ENCODE data around the gene TRRAP.

TRRAP gene

GRCh38 chr7:99004781-99005500, 126.6 kb downstream of the TRRAP start:
- TF ChIP-seq, protein P1, sequence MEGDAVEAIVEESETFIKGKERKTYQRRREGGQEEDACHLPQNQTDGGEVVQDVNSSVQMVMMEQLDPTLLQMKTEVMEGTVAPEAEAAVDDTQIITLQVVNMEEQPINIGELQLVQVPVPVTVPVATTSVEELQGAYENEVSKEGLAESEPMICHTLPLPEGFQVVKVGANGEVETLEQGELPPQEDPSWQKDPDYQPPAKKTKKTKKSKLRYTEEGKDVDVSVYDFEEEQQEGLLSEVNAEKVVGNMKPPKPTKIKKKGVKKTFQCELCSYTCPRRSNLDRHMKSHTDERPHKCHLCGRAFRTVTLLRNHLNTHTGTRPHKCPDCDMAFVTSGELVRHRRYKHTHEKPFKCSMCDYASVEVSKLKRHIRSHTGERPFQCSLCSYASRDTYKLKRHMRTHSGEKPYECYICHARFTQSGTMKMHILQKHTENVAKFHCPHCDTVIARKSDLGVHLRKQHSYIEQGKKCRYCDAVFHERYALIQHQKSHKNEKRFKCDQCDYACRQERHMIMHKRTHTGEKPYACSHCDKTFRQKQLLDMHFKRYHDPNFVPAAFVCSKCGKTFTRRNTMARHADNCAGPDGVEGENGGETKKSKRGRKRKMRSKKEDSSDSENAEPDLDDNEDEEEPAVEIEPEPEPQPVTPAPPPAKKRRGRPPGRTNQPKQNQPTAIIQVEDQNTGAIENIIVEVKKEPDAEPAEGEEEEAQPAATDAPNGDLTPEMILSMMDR (IDR thresholded peaks at IDR 0.05) = no peak
- Histone ChIP-seq H3K36me3 (peaks cover 99% of the 10 kb centered on the region), H3K27ac (no peak overlapping the region)

DNA sequence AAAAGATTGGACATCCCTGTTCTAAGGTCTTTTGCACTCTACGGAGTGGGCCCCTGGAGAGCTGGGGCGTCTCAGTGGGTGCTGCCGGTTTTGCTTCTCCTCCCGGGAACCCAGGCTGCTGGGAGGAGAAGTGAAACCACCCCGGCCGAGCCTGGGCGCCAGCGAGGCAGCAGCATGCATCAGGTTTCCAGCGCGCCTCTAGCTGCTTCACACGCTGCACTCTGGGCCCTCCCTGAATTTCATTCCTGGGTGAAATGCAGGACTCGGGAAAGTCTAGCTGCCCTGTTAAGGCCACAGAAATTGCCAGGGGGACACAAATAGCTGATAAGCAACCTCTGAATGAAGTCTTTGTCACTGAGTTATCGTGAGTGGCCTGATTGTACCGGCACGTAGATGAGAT, 127.4 kb downstream of the TRRAP start:
- Histone ChIP-seq H3K4me3 (ENCODE audit: low read depth in 1 of 2, low read length in 1 of 2) (no peak overlapping the region), H3K4me1 (ENCODE audit: control insufficient read depth in 1 of 2, insufficient read depth in 1 of 2, low read depth in 1 of 2, low read length in 1 of 2) (no peaks in the 10 kb centered on the region), H3K9me3 (no peaks in the 10 kb centered on the region), H3K27ac (no peak overlapping the region), H3K36me3 (peaks cover 99% of the 10 kb centered on the region), H3K27me3 (no peaks in the 10 kb centered on the region)
- TF ChIP-seq, protein P1 (IDR thresholded peaks at IDR 0.05) = no peak

More at GRCh38 chr7:99004781-99005500, 126.6 kb downstream of the TRRAP start:
- Histone ChIP-seq H3K4me1 (ENCODE audit: control insufficient read depth in 1 of 2, insufficient read depth in 1 of 2, low read depth in 1 of 2, low read length in 1 of 2) (no peaks in the 10 kb centered on the region), H3K9me3 (no peaks in the 10 kb centered on the region), H3K4me3 (ENCODE audit: low read depth in 1 of 2, low read length in 1 of 2) (no peak overlapping the region), H3K27me3 (no peaks in the 10 kb centered on the region)

DNA sequence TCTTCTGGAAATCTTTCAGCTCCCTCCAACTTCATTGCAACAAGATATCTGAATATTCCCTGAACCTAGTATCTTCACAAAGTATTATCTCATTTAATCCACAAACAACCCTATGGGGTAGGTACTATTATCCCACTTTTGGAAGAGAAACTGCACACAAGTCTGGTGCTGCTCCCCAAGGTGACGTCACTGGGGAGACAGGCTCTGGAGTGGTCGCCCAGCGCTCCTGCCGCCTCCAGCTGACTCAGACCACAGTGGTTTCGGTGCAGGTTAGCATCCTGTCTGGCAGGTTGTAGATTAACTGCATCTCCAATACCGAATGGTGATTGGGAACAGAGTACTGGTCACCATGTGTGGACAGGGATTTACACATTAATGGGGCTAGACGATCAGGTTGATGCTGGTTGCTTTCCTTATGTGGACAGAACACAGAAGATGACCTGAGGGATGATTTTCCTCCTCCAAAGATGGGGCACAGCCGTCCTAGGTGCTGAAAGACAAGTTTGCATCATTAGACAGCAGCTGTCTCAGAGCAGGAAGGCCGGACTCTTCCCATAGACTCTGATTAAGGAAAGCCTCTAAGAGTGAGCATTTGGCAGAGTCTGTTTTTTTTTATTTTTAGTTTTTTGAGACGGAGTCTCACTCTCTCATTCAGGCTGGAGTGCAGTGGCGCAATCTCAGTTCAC, 128.6 kb downstream of the TRRAP start:
- H3K4me1 ChIP-seq (ENCODE audit: control insufficient read depth in 1 of 2, insufficient read depth in 1 of 2, low read depth in 1 of 2, low read length in 1 of 2) = no peaks in the 10 kb centered on the region
- no peaks in the 10 kb centered on the region for H3K9me3 ChIP-seq
- TF ChIP-seq, protein P1 (IDR thresholded peaks at IDR 0.05) = no peak
- no peak overlapping the region for H3K27ac ChIP-seq
- no peaks in the 10 kb centered on the region for H3K27me3 ChIP-seq
- H3K36me3 ChIP-seq = peaks cover 99% of the 10 kb centered on the region
- H3K4me3 ChIP-seq (ENCODE audit: low read depth in 1 of 2, low read length in 1 of 2) = no peak overlapping the region

GRCh38 chr7:99008181-99008631, 129.9 kb downstream of the TRRAP start:
- Histone ChIP-seq H3K9me3 (no peaks in the 10 kb centered on the region), H3K4me1 (ENCODE audit: control insufficient read depth in 1 of 2, insufficient read depth in 1 of 2, low read depth in 1 of 2, low read length in 1 of 2) (no peaks in the 10 kb centered on the region), H3K27ac (no peak overlapping the region), H3K4me3 (ENCODE audit: low read depth in 1 of 2, low read length in 1 of 2) (no peak overlapping the region), H3K36me3 (peaks cover 99% of the 10 kb centered on the region), H3K27me3 (no peaks in the 10 kb centered on the region)
- TF ChIP-seq, protein P1 (IDR thresholded peaks at IDR 0.05) = no peak

- no peaks in the 10 kb centered on the region for H3K9me3 ChIP-seq
- TF ChIP-seq, protein P1 (IDR thresholded peaks at IDR 0.05) = no peak
- H3K27me3 ChIP-seq = no peaks in the 10 kb centered on the region
- H3K27ac ChIP-seq = no peak overlapping the region
- no peaks in the 10 kb centered on the region for H3K4me1 ChIP-seq (ENCODE audit: control insufficient read depth in 1 of 2, insufficient read depth in 1 of 2, low read depth in 1 of 2, low read length in 1 of 2)
- no peak overlapping the region for H3K4me3 ChIP-seq (ENCODE audit: low read depth in 1 of 2, low read length in 1 of 2)
- H3K36me3 ChIP-seq = peaks cover 99% of the 10 kb centered on the region
Observed at GRCh38 chr7:99008921-99009530, 130.7 kb downstream of the TRRAP start.
